Measurements from ENCODE around the gene FGFBP2.

DNA sequence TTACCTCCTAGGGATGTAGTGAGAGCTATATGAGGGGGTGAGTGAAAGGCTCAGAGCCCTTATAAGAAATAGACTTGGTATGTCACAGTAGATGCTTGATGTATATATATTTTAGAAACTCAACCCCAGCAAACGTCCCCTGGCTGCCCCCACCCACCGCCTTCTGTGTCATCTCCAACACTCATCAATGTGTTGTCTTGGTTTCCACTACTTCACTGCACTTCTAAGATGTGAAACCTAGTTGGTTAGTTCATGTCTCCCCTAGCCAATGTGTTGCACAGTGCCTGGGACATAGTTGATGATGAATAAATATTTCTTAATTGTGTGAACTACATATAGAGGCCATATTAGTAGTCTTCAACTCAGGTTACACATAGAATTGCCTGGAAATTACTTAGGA is 4.4 kb downstream of the FGFBP2 start:
- TF ChIP-seq POLR2AphosphoS5 (IDR thresholded peaks at IDR 0.05): no peak
- TF ChIP-seq CTCF (IDR thresholded peaks at IDR 0.05 in 8 of 11, conservative IDR thresholded peaks at IDR 0.05 in 3 of 11): no peak
- no peak for TF ChIP-seq POLR2A (IDR thresholded peaks at IDR 0.05)

All from spleen (tissue), 7 donors.